ENCODE data around the gene ZNF507. TPM values are rescaled to one million over a fixed set of nuclear protein-coding genes. Genes with fewer than 3 reads are reported as not detected.

ZNF507 gene
- 10 to 100 TPM; 13.3 to 26.6 (median 17.7) TPM for total RNA-seq
- polyA plus RNA-seq: 1 to 10 TPM; 2.7 to 5.6 TPM
- long read RNA-seq, donor 1, full-length matches to known transcripts: 2 of 6 reads
- long read RNA-seq, donor 1, partial matches to known transcripts: 0 of 6 reads
- long read RNA-seq, donor 1, other reads (novel, unspliced or antisense): 4 of 6 reads
- long read RNA-seq, donor 2, full-length matches to known transcripts: 1 of 10 reads
- long read RNA-seq, donor 2, partial matches to known transcripts: 8 of 10 reads
- long read RNA-seq, donor 2, other reads (novel, unspliced or antisense): 1 of 10 reads
- long read RNA-seq, donor 3, partial matches to known transcripts: 4 of 13 reads
- long read RNA-seq, donor 3, other reads (novel, unspliced or antisense): 8 of 13 reads

- ATAC-seq (peak; percentile 94 to 99 (median 97)), DNase-seq (peak; percentile 82 to 87)
- Histone ChIP-seq H3K27ac (peak within 1 kb of the TSS; percentile 16 to 91 (median 85)), H3K4me1 (peaks cover 0 to 42% (median 35%) of the 10 kb centered on the region in 9 donors), H3K27me3 (peaks cover 0 to 98% (median 0%) of the 10 kb centered on the region in 7 donors), H3K4me3 (peak within 1 kb of the TSS; percentile 77 to 98 (median 90)), H3K9me3 (no peaks in the 10 kb centered on the region), H3K36me3 (peaks cover 0 to 34% (median 8%) of the 10 kb centered on the region in 9 donors)
- WGBS, 2 donors: 3 to 4% methylated on average over 66 to 72 of the region's 72 CpGs
- intact Hi-C loops (cut with DNase I): loop anchor here in 6 of 10 donors (5.0 to 10.0 kb wide), 5 partner anchors 59 to 239 kb away; partner anchors contain the start of genes DPY19L3 (in 4 of the 6) and PDCD5 (in 4 of the 6)
- peak in 2 of 9 donors; percentile 21 to 28 for TF ChIP-seq CTCF (IDR thresholded peaks at IDR 0.05)
These were observed at the start of gene ZNF507 for GRCh38 chr19:32345261-32346207. ZNF507 (plus strand) TSS chr19:32345610; CDS start chr19:32352831, 7,221 bp downstream.

- Histone ChIP-seq H3K27ac (no peak overlapping the region), H3K27me3 (peaks cover 0 to 5% (median 0%) of the 10 kb centered on the region in 7 donors), H3K4me3 (no peak overlapping the region), H3K4me1 (no peaks in the 10 kb centered on the region), H3K36me3 (no peaks in the 10 kb centered on the region), H3K9me3 (peaks cover 0 to 27% (median 0%) of the 10 kb centered on the region in 11 donors)
- TF ChIP-seq CTCF (IDR thresholded peaks at IDR 0.05): no peak
- ATAC-seq (no peak), DNase-seq (no peak)
- WGBS, 2 donors: 91 to 100% methylated on average over 1 of the region's 1 CpG
- intact Hi-C loops (cut with DNase I): loop anchor here in 1 of 10 donors (10.0 kb wide), 1 partner anchor 268 kb away; no protein-coding TSS in a partner anchor
These were observed 48.7 kb upstream of the ZNF507 start for GRCh38 chr19:32296694-32297093.

GRCh38 chr19:32302778-32303177 lies 42.6 kb upstream of the ZNF507 start:
- intact Hi-C loops (cut with DNase I): no loop called here
- Histone ChIP-seq H3K36me3 (no peaks in the 10 kb centered on the region), H3K4me3 (no peak overlapping the region), H3K27me3 (peaks cover 0 to 25% (median 5%) of the 10 kb centered on the region in 7 donors), H3K27ac (no peak overlapping the region), H3K4me1 (no peaks in the 10 kb centered on the region), H3K9me3 (peaks cover 0 to 52% (median 9%) of the 10 kb centered on the region in 11 donors)
- ATAC-seq (no peak), DNase-seq (no peak)
- TF ChIP-seq CTCF (IDR thresholded peaks at IDR 0.05): no peak

GRCh38 chr19:32303193-32303592 lies 42.2 kb upstream of the ZNF507 start:
- no peak overlapping the region for H3K4me3 ChIP-seq
- TF ChIP-seq CTCF (IDR thresholded peaks at IDR 0.05): no peak
- peaks cover 0 to 27% (median 5%) of the 10 kb centered on the region in 7 donors for H3K27me3 ChIP-seq
- no peak overlapping the region for H3K27ac ChIP-seq
- ATAC-seq: no peak
- H3K36me3 ChIP-seq: no peaks in the 10 kb centered on the region
- intact Hi-C loops (cut with DNase I): no loop called here
- peaks cover 0 to 51% (median 9%) of the 10 kb centered on the region in 11 donors for H3K9me3 ChIP-seq
- DNase-seq: no peak
- 90 to 92% methylated on average over 1 of the region's 1 CpG for WGBS, 2 donors
- no peaks in the 10 kb centered on the region for H3K4me1 ChIP-seq
